ENCODE data around the gene UHRF2. TPM values are rescaled to one million over a fixed set of nuclear protein-coding genes. Genes with fewer than 3 reads are reported as not detected.

UHRF2 gene
- total RNA-seq, 2 donors from 2014 or later: 15.2 TPM

DNA sequence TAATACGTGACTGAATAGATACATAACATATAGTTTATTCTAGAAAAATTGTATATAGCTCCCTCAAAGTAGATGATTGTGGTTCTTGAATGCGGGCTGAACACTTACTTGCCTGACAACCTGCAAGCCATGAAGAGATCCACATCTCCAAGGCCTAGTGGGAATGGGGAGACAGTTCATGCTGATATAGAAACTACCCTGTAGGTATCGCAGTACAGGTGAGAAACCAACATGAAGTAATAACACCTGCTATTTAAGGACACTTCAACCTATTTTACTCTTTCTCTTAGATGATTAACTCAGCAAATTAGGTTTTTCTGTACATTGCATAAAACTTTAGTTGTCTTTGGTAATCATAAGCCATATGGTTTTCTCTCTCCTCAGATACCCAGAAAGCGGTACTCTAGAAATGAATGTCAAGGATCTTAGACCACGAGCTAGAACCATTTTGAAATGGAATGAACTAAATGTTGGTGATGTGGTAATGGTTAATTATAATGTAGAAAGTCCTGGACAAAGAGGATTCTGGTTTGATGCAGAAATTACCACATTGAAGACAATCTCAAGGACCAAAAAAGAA lies 47.3 kb downstream of the UHRF2 start:
- TF ChIP-seq, protein P1, sequence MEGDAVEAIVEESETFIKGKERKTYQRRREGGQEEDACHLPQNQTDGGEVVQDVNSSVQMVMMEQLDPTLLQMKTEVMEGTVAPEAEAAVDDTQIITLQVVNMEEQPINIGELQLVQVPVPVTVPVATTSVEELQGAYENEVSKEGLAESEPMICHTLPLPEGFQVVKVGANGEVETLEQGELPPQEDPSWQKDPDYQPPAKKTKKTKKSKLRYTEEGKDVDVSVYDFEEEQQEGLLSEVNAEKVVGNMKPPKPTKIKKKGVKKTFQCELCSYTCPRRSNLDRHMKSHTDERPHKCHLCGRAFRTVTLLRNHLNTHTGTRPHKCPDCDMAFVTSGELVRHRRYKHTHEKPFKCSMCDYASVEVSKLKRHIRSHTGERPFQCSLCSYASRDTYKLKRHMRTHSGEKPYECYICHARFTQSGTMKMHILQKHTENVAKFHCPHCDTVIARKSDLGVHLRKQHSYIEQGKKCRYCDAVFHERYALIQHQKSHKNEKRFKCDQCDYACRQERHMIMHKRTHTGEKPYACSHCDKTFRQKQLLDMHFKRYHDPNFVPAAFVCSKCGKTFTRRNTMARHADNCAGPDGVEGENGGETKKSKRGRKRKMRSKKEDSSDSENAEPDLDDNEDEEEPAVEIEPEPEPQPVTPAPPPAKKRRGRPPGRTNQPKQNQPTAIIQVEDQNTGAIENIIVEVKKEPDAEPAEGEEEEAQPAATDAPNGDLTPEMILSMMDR (IDR thresholded peaks at IDR 0.05): no peak
- no peak for DNase-seq (ENCODE audit: low spot score)

DNA sequence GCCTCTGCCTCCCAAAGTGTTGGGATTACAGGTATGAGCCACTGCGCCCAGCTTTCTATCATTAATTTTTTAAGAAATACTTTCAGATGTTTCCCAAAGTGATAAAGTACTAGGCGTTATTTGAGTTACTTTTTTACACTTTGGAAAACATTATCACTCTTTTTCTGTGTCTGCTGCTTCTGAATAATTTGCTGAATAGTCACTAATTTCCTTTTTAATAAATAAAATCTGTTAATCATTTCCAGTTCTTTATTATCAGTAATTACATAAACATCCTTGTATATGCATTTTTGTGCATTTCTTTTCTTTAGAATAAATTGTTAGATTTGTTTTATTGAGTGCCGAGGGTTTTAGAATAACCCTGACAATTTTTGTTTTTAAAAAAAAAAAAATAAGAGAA lies 48.6 kb downstream of the UHRF2 start:
- Histone ChIP-seq H3K36me3 (peaks cover 6% of the 10 kb centered on the region), H3K27ac (no peak overlapping the region), H3K27me3 (no peaks in the 10 kb centered on the region), H3K4me3 (no peak overlapping the region), H3K9me3 (no peaks in the 10 kb centered on the region), H3K4me1 (no peaks in the 10 kb centered on the region)
- TF ChIP-seq, protein P1 (IDR thresholded peaks at IDR 0.05): no peak
- no peak for DNase-seq (ENCODE audit: low spot score)

More for the DNA sequence above, 47.3 kb downstream of the UHRF2 start:
- Histone ChIP-seq H3K27me3 (no peaks in the 10 kb centered on the region), H3K9me3 (no peaks in the 10 kb centered on the region), H3K27ac (no peak overlapping the region), H3K36me3 (peaks cover 6% of the 10 kb centered on the region), H3K4me3 (no peak overlapping the region), H3K4me1 (no peaks in the 10 kb centered on the region)

DNA sequence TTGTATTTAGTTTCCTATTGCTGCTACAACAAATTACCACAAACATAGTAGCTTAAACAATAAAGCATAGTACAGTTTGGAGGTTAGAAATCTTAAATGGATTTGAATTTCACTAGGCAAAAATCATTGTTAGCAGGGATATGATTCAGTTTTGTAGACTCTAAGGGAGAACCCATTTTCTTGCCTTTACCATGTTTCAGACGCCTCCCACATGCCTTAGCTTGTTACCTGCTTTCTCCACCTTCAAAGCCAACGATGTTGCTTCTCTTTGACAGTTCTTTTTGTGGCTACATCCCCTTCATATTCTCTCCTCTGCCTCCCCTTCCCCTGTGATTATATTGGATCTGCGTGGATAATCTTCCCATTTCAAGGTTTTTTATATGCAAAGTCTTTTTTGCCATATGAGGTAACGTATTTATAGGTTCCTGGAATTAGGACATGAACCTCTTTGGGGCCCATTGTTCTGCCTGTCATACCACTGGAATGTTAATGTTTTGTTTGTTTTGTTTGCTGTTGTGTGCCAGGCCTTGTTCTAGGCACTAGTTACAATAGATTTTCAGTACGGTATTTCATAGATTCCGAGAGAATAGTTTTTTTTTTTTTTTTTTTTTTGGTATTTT lies 54.1 kb downstream of the UHRF2 start:
- TF ChIP-seq, protein P1 (IDR thresholded peaks at IDR 0.05): no peak
- DNase-seq (ENCODE audit: low spot score): no peak
- H3K9me3 ChIP-seq: no peaks in the 10 kb centered on the region
- H3K4me3 ChIP-seq: no peak overlapping the region
- no peaks in the 10 kb centered on the region for H3K36me3 ChIP-seq
- no peaks in the 10 kb centered on the region for H3K27me3 ChIP-seq
- no peaks in the 10 kb centered on the region for H3K4me1 ChIP-seq
- H3K27ac ChIP-seq: no peak overlapping the region

DNA sequence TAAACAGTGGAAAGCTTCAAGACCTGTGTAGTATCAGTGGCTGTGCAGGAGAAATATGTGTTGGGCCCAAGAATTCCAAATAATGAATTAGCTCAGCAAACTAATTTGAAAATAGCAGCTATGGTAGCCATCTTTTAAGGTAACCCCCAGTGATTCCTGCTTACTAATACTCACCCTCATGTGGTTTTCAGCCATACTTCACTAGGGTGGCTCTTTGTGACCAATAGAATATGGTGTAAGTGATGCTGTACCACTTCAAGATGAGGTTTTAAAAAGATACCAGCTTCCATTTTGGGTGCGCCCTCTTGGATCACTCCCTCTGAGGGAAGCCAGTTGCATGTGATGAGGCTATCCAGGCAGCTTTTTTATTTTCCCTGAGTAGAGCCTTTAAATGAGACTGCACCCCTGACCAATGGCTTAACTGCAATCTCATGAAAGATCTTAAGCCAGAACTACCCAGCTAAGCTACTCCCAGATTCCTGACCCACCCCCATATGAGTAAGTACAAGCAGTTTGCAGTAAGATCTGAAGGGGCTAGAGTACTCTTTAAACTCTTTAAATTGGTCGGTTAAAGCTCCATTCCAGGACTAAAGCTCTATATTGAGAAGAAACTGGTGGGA lies 58.3 kb downstream of the UHRF2 start:
- H3K36me3 ChIP-seq: no peaks in the 10 kb centered on the region
- no peaks in the 10 kb centered on the region for H3K9me3 ChIP-seq
- no peaks in the 10 kb centered on the region for H3K27me3 ChIP-seq
- H3K27ac ChIP-seq: no peak overlapping the region
- H3K4me3 ChIP-seq: no peak overlapping the region
- H3K4me1 ChIP-seq: no peaks in the 10 kb centered on the region
- no peak for DNase-seq (ENCODE audit: low spot score)
- TF ChIP-seq, protein P1 (IDR thresholded peaks at IDR 0.05): no peak

DNA sequence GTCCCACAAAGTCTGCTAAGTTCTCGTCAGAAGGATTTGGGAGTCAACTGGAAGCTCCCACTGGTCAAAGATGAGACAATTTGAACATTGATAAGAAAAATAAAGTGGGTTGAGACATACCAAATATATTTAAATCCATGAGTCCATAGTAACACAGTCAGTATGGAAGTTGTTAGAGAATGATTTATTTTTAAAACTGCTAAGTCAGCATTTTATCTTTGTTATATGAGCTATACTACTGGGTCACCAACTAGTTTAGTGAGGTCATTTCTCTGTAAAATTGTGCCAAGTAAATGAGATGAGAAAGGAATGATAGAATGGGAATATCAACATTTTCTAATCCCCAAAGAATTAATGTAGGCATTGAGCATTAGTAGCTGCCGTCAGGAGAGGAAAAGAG lies 60.2 kb downstream of the UHRF2 start:
- H3K27me3 ChIP-seq: no peaks in the 10 kb centered on the region
- TF ChIP-seq, protein P1 (IDR thresholded peaks at IDR 0.05): no peak
- no peak overlapping the region for H3K27ac ChIP-seq
- DNase-seq (ENCODE audit: low spot score): no peak
- no peak overlapping the region for H3K4me3 ChIP-seq
- H3K9me3 ChIP-seq: no peaks in the 10 kb centered on the region
- no peaks in the 10 kb centered on the region for H3K36me3 ChIP-seq
- no peaks in the 10 kb centered on the region for H3K4me1 ChIP-seq

All from right atrium auricular region (tissue), 2 donors.